ENCODE data around the gene FUBP1. TPM values are rescaled to one million over a fixed set of nuclear protein-coding genes. Genes with fewer than 3 reads are reported as not detected.

The FUBP1 gene
- total and polyA plus RNA-seq, 8 donors: 21.7 to 81.5 (median 47.6) TPM

DNA sequence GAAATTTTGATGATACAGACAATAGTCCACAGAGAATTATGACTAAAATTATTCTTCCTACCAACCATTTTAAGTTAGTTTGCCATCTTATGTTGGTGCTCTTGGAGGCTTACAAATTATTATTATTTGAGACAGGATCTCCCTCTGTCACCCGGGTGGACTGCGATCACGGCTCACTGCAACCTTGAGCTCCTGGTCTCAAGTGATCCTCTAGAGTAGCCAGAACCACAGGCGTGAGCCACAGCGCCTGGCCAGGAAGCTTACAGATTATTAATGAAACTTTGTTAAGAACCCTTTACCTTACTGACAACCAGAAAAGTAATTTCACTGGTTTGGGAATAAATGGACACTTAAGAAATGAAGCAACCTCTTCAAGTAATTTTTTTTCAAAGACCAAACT, 17.9 kb upstream of the FUBP1 start:
- ATAC-seq (peak in 3 of 4 donors; percentile 34 to 50 (median 39)), DNase-seq (no peak), FAIRE-seq (no peak)
- H3K4me1 ChIP-seq: peaks cover 6 to 27% (median 8%) of the 10 kb centered on the region in 3 donors
- peak overlapping the region in 2 of 4 donors; percentile 2 to 10 for H3K27ac ChIP-seq
- no peaks in the 10 kb centered on the region for H3K9me3 ChIP-seq
- H3K4me3 ChIP-seq: no peak overlapping the region
- TF ChIP-seq, protein P1, sequence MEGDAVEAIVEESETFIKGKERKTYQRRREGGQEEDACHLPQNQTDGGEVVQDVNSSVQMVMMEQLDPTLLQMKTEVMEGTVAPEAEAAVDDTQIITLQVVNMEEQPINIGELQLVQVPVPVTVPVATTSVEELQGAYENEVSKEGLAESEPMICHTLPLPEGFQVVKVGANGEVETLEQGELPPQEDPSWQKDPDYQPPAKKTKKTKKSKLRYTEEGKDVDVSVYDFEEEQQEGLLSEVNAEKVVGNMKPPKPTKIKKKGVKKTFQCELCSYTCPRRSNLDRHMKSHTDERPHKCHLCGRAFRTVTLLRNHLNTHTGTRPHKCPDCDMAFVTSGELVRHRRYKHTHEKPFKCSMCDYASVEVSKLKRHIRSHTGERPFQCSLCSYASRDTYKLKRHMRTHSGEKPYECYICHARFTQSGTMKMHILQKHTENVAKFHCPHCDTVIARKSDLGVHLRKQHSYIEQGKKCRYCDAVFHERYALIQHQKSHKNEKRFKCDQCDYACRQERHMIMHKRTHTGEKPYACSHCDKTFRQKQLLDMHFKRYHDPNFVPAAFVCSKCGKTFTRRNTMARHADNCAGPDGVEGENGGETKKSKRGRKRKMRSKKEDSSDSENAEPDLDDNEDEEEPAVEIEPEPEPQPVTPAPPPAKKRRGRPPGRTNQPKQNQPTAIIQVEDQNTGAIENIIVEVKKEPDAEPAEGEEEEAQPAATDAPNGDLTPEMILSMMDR (IDR thresholded peaks at IDR 0.05): no peak
- H3K36me3 ChIP-seq: no peaks in the 10 kb centered on the region
- 36 to 43% methylated on average over 5 of the region's 5 CpGs for WGBS, 2 donors
- intact Hi-C loops (cut with DNase I): no loop called here
- no peaks in the 10 kb centered on the region for H3K27me3 ChIP-seq

DNA sequence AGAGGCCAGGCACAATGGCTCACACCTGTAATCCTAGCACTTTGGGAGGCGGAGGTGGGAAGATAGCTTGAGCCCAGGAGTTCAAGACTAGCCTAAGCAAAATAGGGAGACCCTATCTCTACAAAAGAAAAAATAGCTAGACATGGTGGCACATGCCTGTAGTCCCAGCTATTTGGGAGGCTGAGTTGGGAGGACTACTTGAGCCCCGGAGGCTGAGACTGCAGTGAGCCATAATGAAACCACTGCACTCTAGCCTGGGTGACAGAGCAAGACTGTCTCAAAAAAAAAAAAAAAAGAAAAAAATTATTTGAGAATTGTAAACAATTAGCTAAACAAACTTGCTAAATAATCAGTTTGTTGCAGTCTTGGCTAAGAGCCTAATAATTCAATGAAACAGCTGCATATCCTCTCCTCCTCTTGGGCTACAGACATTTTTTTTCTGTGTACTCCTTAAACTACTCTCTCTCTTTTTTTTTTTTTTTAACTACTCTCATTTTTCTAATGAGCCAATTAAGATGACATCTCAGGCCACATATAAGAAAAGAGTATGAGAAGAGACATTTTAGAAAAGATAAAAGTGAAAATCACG, 15.3 kb upstream of the FUBP1 start:
- WGBS, 2 donors: 77 to 83% methylated on average over 3 of the region's 3 CpGs
- TF ChIP-seq, protein P1 (IDR thresholded peaks at IDR 0.05): no peak
- H3K27me3 ChIP-seq: no peaks in the 10 kb centered on the region
- intact Hi-C loops (cut with DNase I): no loop called here
- ATAC-seq (no peak), DNase-seq (no peak), FAIRE-seq (no peak)
- H3K4me1 ChIP-seq: peaks cover 1 to 30% (median 13%) of the 10 kb centered on the region in 3 donors
- no peak overlapping the region for H3K27ac ChIP-seq
- H3K36me3 ChIP-seq: no peaks in the 10 kb centered on the region
- H3K9me3 ChIP-seq: no peaks in the 10 kb centered on the region
- no peak overlapping the region for H3K4me3 ChIP-seq

DNA sequence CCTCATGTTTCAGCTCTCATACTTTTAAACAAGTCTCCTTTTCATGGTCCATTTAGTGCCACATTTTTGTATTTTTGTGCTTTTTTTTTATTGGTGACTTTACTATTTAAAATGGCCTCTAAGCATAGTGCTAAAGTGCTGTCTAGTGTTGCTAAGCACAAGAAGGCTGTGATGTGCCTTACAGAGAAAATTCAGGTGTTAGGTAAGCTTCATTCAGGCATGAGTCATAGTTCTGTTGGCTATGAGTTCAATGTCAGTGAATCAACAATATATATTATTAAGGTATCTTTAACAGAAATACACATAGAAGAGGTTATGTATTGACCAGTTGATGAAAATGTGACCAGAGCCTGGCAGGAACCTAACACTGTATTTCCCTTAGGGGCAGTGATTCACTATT, 12.8 kb upstream of the FUBP1 start:
- intact Hi-C loops (cut with DNase I): no loop called here
- Histone ChIP-seq H3K9me3 (no peaks in the 10 kb centered on the region), H3K27me3 (no peaks in the 10 kb centered on the region), H3K36me3 (no peaks in the 10 kb centered on the region), H3K4me1 (peaks cover 0 to 19% (median 17%) of the 10 kb centered on the region in 3 donors), H3K27ac (no peak overlapping the region), H3K4me3 (no peak overlapping the region)
- TF ChIP-seq, protein P1 (IDR thresholded peaks at IDR 0.05): no peak
- peak; percentile 59 to 71 (median 70) for ATAC-seq
- no peak for FAIRE-seq
- DNase-seq: no peak

- FAIRE-seq: no peak
- WGBS, 2 donors: 69 to 91% methylated on average over 3 of the region's 3 CpGs
- H3K4me3 ChIP-seq: no peak overlapping the region
- TF ChIP-seq, protein P1 (IDR thresholded peaks at IDR 0.05): no peak
- intact Hi-C loops (cut with DNase I): no loop called here
- no peaks in the 10 kb centered on the region for H3K27me3 ChIP-seq
- H3K36me3 ChIP-seq: no peaks in the 10 kb centered on the region
- H3K27ac ChIP-seq: no peak overlapping the region
- DNase-seq: no peak
- peak in 1 of 4 donors; percentile 10 for ATAC-seq
- peaks cover 0 to 26% (median 23%) of the 10 kb centered on the region in 3 donors for H3K4me1 ChIP-seq
- no peaks in the 10 kb centered on the region for H3K9me3 ChIP-seq
Measured at GRCh38 chr1:77990629-77991204, 11.8 kb upstream of the FUBP1 start.

- H3K9me3 ChIP-seq: no peaks in the 10 kb centered on the region
- intact Hi-C loops (cut with DNase I): loop anchor here in 1 of 3 donors (10.0 kb wide), 1 partner anchor 55 kb away; the partner anchor contains the start of gene GIPC2
- no peaks in the 10 kb centered on the region for H3K27me3 ChIP-seq
- DNase-seq (no peak), FAIRE-seq (no peak), ATAC-seq (no peak)
- peaks cover 0 to 35% (median 29%) of the 10 kb centered on the region in 3 donors for H3K4me1 ChIP-seq
- H3K4me3 ChIP-seq: no peak overlapping the region
- H3K36me3 ChIP-seq: no peaks in the 10 kb centered on the region
- 86 to 92% methylated on average over 2 of the region's 2 CpGs for WGBS, 2 donors
- H3K27ac ChIP-seq: no peak overlapping the region
- TF ChIP-seq, protein P1 (IDR thresholded peaks at IDR 0.05): no peak
Measured at GRCh38 chr1:77989744-77990143, 10.9 kb upstream of the FUBP1 start.
